Vagina (tissue), 2 donors: Measurements from ENCODE around the gene JAKMIP1.

Experiments
- POLR2AphosphoS5 ChIP-seq, 2 donors: sonication (generic); formaldehyde crosslinking; IDR thresholded peaks; one replicate each; pipeline ENCODE4 v1.9.0; 2017; ENCODE audit warnings: antibody characterized with exemption in 2 of 2, mild to moderate bottlenecking in 2 of 2, low read depth in 1 of 2; ENCODE audit not compliant: insufficient read depth in 1 of 2
- TF ChIP-seq, protein P1 (sequence below), 3 experiments: fragments of 450-650 bp in 2 of 3; fragments of 200-600 bp in 1 of 3; sonication (generic) in 1 of 3; IDR thresholded peaks; one replicate each; pipeline ENCODE4 v1.5.1; 2017 to 2019; ENCODE audit warnings: antibody characterized with exemption in 3 of 3, mild to moderate bottlenecking in 2 of 3, moderate library complexity in 2 of 3

DNA sequence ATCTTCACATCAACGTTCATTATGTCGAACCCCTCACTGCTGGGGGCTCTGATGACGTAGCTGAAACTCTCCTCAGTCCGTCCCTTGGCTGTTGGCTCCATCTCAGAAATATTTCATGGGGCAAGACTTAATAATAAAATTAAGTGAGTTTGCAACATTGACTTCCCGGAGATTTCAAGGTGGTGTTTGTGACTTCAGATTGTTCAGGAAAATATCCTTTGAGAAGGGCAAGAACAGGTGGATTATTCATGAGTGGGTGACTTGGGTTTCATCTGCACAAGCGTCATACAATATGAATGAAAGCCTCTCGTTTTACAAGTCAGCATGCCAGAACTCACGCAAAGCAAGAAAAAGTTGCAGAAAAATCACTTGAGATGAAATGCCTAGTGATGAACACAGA lies 182.0 kb downstream of the JAKMIP1 start, which contains the start of gene C4orf50:
- TF ChIP-seq, protein P1, sequence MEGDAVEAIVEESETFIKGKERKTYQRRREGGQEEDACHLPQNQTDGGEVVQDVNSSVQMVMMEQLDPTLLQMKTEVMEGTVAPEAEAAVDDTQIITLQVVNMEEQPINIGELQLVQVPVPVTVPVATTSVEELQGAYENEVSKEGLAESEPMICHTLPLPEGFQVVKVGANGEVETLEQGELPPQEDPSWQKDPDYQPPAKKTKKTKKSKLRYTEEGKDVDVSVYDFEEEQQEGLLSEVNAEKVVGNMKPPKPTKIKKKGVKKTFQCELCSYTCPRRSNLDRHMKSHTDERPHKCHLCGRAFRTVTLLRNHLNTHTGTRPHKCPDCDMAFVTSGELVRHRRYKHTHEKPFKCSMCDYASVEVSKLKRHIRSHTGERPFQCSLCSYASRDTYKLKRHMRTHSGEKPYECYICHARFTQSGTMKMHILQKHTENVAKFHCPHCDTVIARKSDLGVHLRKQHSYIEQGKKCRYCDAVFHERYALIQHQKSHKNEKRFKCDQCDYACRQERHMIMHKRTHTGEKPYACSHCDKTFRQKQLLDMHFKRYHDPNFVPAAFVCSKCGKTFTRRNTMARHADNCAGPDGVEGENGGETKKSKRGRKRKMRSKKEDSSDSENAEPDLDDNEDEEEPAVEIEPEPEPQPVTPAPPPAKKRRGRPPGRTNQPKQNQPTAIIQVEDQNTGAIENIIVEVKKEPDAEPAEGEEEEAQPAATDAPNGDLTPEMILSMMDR (IDR thresholded peaks at IDR 0.05) = no peak
- no peak for TF ChIP-seq POLR2AphosphoS5 (IDR thresholded peaks at IDR 0.05; ENCODE audit: insufficient read depth in 1 of 2, low read depth in 1 of 2)
